Mesendoderm (in vitro differentiated cells): ENCODE measurements around the gene CNP. TPM values are rescaled to one million over a fixed set of nuclear protein-coding genes. Genes with fewer than 3 reads are reported as not detected.

Experiments used
- DNase-seq: peaks from one replicate; pipeline ENCODE4 v3.0.0; 2013
- H2AK5ac ChIP-seq: 2 replicates; pipeline ENCODE4 v1.6.1; 2013; ENCODE audit warnings: low read length, inconsistent platforms
- H2BK120ac ChIP-seq: 2 replicates; pipeline ENCODE4 v1.6.1; 2013; ENCODE audit warnings: low read depth, mild to moderate bottlenecking, low read length, moderate library complexity, mixed read lengths
- H2BK15ac ChIP-seq: replicated peaks from 2 replicates; pipeline ENCODE4 v1.6.1; 2013; ENCODE audit warnings: low read depth, mild to moderate bottlenecking, moderate library complexity
- H2BK5ac ChIP-seq: 2 replicates; pipeline ENCODE4 v1.6.1; 2013; ENCODE audit warnings: low read length, inconsistent platforms
- H3K18ac ChIP-seq: 2 replicates; pipeline ENCODE4 v1.6.1; 2013; ENCODE audit warnings: mild to moderate bottlenecking, low read length, mixed read lengths
- H3K23ac ChIP-seq: one replicate; pipeline ENCODE4 v1.6.1; 2013; ENCODE audit warnings: low read length
- H3K27ac ChIP-seq: 2 replicates; pipeline ENCODE4 v1.5.1; 2013; ENCODE audit warnings: low read depth, mild to moderate bottlenecking, inconsistent platforms, low read length, moderate library complexity
- H3K27me3 ChIP-seq: 2 replicates; pipeline ENCODE4 v1.6.1; 2013; ENCODE audit warnings: low read length, control low read depth, mild to moderate bottlenecking, inconsistent platforms; ENCODE audit not compliant: insufficient read depth, poor library complexity
- H3K36me3 ChIP-seq: 2 replicates; pipeline ENCODE4 v1.6.1; 2013; ENCODE audit warnings: low read length, inconsistent platforms; ENCODE audit not compliant: control insufficient read depth, insufficient read depth
- H3K4ac ChIP-seq: one replicate; pipeline ENCODE4 v1.6.1; 2013; ENCODE audit warnings: low read depth, mild to moderate bottlenecking, low read length, moderate library complexity
- H3K4me1 ChIP-seq: 2 replicates; pipeline ENCODE4 v1.6.1; 2013; ENCODE audit warnings: low read depth, low read length, inconsistent platforms; ENCODE audit not compliant: control insufficient read depth
- H3K4me2 ChIP-seq: 2 replicates; pipeline ENCODE4 v1.6.1; 2013; ENCODE audit warnings: low read length
- H3K4me3 ChIP-seq: 2 replicates; pipeline ENCODE4 v1.5.1; 2013; ENCODE audit warnings: mild to moderate bottlenecking, low read length
- H3K56ac ChIP-seq: one replicate; pipeline ENCODE4 v1.6.1; 2013; ENCODE audit warnings: low read length
- H3K79me1 ChIP-seq: 2 replicates; pipeline ENCODE4 v1.6.1; 2013; ENCODE audit warnings: low read length, inconsistent platforms
- H3K79me2 ChIP-seq: 2 replicates; pipeline ENCODE4 v1.6.1; 2013; ENCODE audit warnings: mild to moderate bottlenecking, low read length; ENCODE audit not compliant: control insufficient read depth, insufficient read depth
- H3K9ac ChIP-seq: 2 replicates; pipeline ENCODE4 v1.6.1; 2013; ENCODE audit warnings: low read length, inconsistent platforms
- H4K5ac ChIP-seq: one replicate; pipeline ENCODE4 v1.6.1; 2013; ENCODE audit warnings: low read length
- H4K8ac ChIP-seq: one replicate; pipeline ENCODE4 v1.6.1; 2013; ENCODE audit warnings: low read depth, mild to moderate bottlenecking, control low read depth, low read length, moderate library complexity
- WGBS: extraction: QIAGEN DNeasy Blood & Tissue Kit; methylation state at CpG from one replicate; pipeline ENCODE4 v1.1.7; 2013; ENCODE audit warnings: low lambda C conversion rate, missing lambda C conversion rate; ENCODE audit not compliant: insufficient coverage; ENCODE audit errors: extremely low coverage; 5-methylcytosine and 5-hydroxymethylcytosine counted together
- polyA plus RNA-seq, 2 experiments: library from polyadenylated mRNA; stranded (reverse); fragments of 200-250 nt; gene quantifications; one replicate each; pipeline ENCODE4 v1.2.3, GENCODE V29; 2013

Gene CNP
- 21.5 TPM for polyA plus RNA-seq (2013, experiment 1 of 2)
- 21.6 TPM for polyA plus RNA-seq (2013, experiment 2 of 2)

DNA sequence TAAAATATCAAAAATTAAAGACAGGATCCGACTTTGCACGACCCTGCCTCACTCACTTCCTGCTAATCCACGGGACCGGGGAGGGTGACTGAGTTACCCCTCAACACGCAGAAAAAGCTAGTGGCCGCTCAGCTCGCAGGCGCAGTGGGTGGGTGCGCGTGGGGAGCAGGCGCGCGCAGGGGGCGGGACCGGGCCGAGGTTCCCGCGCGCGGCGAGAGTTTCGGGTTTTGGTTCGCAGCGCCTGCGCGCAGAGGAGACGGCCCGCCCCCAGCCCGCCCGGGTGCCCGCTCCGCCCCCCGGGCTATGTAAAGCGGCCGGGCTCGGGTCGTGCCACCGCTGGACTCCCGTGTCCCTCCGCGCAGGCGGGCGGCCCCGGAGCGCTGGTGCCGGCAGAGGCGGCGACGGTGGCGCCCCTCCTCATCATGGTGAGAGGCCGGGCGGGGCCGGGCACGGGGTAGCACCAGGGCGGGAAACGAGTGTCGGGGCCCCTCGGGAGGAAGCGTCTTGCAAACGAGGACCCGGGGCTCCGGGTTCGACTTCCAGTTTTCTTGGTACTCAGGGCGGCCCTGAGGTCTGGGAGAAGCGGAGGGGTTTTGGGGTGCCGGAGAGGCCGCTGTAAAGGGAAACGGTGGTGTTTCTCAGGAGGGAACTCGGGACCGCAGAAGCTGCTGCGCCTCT, at the start of gene CNP:
CNP (plus strand) TSS at position 333 of the 678 bp plus-strand sequence; CDS start at position 423, 90 bp downstream.
- WGBS, result no CpG with 5 or more reads among the region's 71 CpGs

DNA sequence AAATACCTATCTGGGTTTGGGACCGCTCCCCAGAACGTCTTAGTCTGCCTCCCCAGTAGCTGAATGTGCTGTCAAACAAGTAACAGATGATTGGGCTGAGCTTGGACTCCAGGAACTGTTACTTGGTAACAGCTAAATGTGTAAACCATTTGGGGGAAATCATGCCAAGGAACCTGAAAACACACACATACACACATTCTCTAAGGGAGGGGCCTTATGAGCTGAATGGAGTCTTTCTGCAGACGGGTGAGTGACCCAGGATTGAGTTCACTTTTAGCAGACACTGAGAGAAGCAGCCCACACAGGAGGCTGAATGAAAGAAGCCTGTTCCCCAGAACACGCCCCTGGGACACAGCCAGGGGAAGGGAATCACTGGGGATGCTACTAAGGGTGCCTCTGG, 49.4 kb upstream of the CNP start:
- H3K9ac ChIP-seq, result peak overlapping the region; percentile 99
- peak overlapping the region; percentile 98 for H3K56ac ChIP-seq
- H3K27ac ChIP-seq, result no peak overlapping the region
- H2BK15ac ChIP-seq, result no peak overlapping the region
- no peak overlapping the region for H3K18ac ChIP-seq
- H3K4me2 ChIP-seq, result peak overlapping the region; percentile 70
- H3K4ac ChIP-seq, result no peak overlapping the region
- H3K79me2 ChIP-seq, result peaks cover 65% of the 10 kb centered on the region
- H2BK5ac ChIP-seq, result no peak overlapping the region
- H2BK120ac ChIP-seq, result no peak overlapping the region
- peaks cover 12% of the 10 kb centered on the region for H3K36me3 ChIP-seq
- peaks cover 43% of the 10 kb centered on the region for H3K4me1 ChIP-seq
- peak overlapping the region; percentile 91 for H3K4me3 ChIP-seq
- no CpG with 5 or more reads among the region's 4 CpGs for WGBS
- no peak overlapping the region for H4K5ac ChIP-seq
- no peaks in the 10 kb centered on the region for H3K27me3 ChIP-seq
- peaks cover 22% of the 10 kb centered on the region for H3K79me1 ChIP-seq
- H2AK5ac ChIP-seq, result no peak overlapping the region
- H3K23ac ChIP-seq, result no peak overlapping the region
- no peak overlapping the region for H4K8ac ChIP-seq
- DNase-seq, result no peak

More for the DNA sequence above, at the start of gene CNP:
- Histone ChIP-seq H4K5ac (peak within 1 kb of the TSS; percentile 21), H3K4me2 (peak within 1 kb of the TSS; percentile 99), H3K23ac (peak within 1 kb of the TSS; percentile 59), H3K56ac (peak within 1 kb of the TSS; percentile 92), H2BK15ac (no peak within 1 kb of the TSS), H3K79me2 (no peaks in the 10 kb centered on the region), H2BK120ac (peak within 1 kb of the TSS; percentile 40), H3K4me1 (peaks cover 2% of the 10 kb centered on the region), H3K18ac (peak within 1 kb of the TSS; percentile 82), H2BK5ac (no peak within 1 kb of the TSS), H3K27me3 (no peaks in the 10 kb centered on the region), H2AK5ac (no peak within 1 kb of the TSS), H3K4ac (peak within 1 kb of the TSS; percentile 41), H3K4me3 (peak within 1 kb of the TSS; percentile 80), H3K36me3 (peaks cover 2% of the 10 kb centered on the region), H4K8ac (peak within 1 kb of the TSS; percentile 96), H3K27ac (peak within 1 kb of the TSS; percentile 50), H3K79me1 (peaks cover 11% of the 10 kb centered on the region), H3K9ac (peak within 1 kb of the TSS; percentile 90)
- peak; percentile 89 for DNase-seq

GRCh38 chr17:41917679-41918313, 48.8 kb upstream of the CNP start:
- Histone ChIP-seq H3K79me2 (peaks cover 59% of the 10 kb centered on the region), H3K4me3 (peak overlapping the region; percentile 91), H3K18ac (peak overlapping the region; percentile 85), H3K56ac (peak overlapping the region; percentile 98), H2BK5ac (peak overlapping the region; percentile 91), H2BK120ac (no peak overlapping the region), H3K27ac (peak overlapping the region; percentile 89), H2BK15ac (no peak overlapping the region), H3K23ac (peak overlapping the region; percentile 99), H3K4ac (peak overlapping the region; percentile 95), H3K4me1 (peaks cover 41% of the 10 kb centered on the region), H3K79me1 (peaks cover 17% of the 10 kb centered on the region), H2AK5ac (no peak overlapping the region), H3K27me3 (no peaks in the 10 kb centered on the region), H4K5ac (no peak overlapping the region), H3K36me3 (peaks cover 7% of the 10 kb centered on the region), H4K8ac (no peak overlapping the region), H3K4me2 (peak overlapping the region; percentile 70), H3K9ac (peak overlapping the region; percentile 99)
- WGBS, result no CpG with 5 or more reads among the region's 26 CpGs
- DNase-seq, result no peak

DNA sequence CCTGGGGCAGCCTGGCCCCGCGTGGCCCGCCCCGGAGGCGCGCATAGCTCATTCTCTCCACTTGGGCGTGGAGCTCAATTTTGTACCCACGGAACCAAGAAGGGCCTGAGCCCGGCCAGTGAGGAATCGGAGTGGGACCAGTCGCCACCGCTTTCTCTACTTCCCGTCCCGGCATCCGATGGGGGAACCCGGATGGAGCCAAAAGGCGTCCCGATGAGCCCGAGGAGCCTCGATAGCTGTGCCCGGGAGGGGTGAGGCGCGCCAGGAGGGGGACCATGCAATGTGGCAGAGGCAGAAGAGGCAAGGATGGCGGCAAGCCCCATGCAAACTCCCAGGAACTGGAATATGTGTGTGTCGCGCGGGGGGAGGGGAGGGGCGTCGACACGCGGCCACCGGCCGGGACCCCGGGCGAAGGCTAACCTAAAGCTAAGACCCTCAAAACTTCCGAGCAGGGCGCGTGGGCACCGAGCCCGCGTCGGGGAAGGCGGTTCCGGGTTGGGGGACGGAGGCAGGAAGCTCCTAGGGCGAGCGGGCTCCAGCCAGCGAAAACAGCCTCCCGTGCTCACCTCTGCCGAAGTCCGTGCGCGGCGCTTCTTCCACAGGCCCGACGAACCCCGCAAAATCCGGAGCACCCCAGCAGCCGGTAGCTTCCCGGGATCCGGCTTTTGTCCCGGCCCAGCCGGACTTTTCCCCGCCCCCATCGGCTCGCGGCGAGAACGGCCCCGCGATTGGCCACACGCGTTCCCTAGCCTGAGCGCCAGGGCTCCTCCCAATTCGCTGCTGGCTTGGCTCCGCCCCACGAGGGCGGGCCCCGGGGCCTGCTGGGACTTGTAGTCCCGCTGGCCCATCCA, 48.1 kb upstream of the CNP start, which contains the start of gene ACLY:
ACLY (minus strand) TSS at position 638 of the 851 bp plus-strand sequence. CDS start 5,078 bp downstream, outside the sequence.
- peak within 1 kb of the TSS; percentile 52 for H2AK5ac ChIP-seq
- peaks cover 1% of the 10 kb centered on the region for H3K36me3 ChIP-seq
- peaks cover 52% of the 10 kb centered on the region for H3K79me2 ChIP-seq
- peak within 1 kb of the TSS; percentile 97 for H3K27ac ChIP-seq
- H3K79me1 ChIP-seq, result peaks cover 10% of the 10 kb centered on the region
- H3K4me1 ChIP-seq, result peaks cover 36% of the 10 kb centered on the region
- no peak within 1 kb of the TSS for H2BK15ac ChIP-seq
- H4K5ac ChIP-seq, result no peak within 1 kb of the TSS
- H2BK5ac ChIP-seq, result peak within 1 kb of the TSS; percentile 98
- peak within 1 kb of the TSS; percentile 88 for H3K4me2 ChIP-seq
- H3K56ac ChIP-seq, result peak within 1 kb of the TSS; percentile 98
- peak within 1 kb of the TSS; percentile 30 for H2BK120ac ChIP-seq
- H3K9ac ChIP-seq, result peak within 1 kb of the TSS; percentile 99
- WGBS, result no CpG with 5 or more reads among the region's 80 CpGs
- H3K4me3 ChIP-seq, result peak within 1 kb of the TSS; percentile 91
- H3K4ac ChIP-seq, result peak within 1 kb of the TSS; percentile 95
- H3K18ac ChIP-seq, result peak within 1 kb of the TSS; percentile 85
- peak; percentile 52 for DNase-seq
- H3K23ac ChIP-seq, result peak within 1 kb of the TSS; percentile 99
- no peaks in the 10 kb centered on the region for H3K27me3 ChIP-seq
- H4K8ac ChIP-seq, result no peak within 1 kb of the TSS

- Histone ChIP-seq H3K27me3 (no peaks in the 10 kb centered on the region), H3K79me2 (peaks cover 44% of the 10 kb centered on the region), H3K79me1 (peaks cover 8% of the 10 kb centered on the region), H3K4me3 (peak overlapping the region; percentile 35), H3K18ac (peak overlapping the region; percentile 82), H2BK5ac (peak overlapping the region; percentile 98), H3K4ac (peak overlapping the region; percentile 89), H2AK5ac (no peak overlapping the region), H3K4me2 (peak overlapping the region; percentile 88), H2BK120ac (no peak overlapping the region), H2BK15ac (no peak overlapping the region), H3K27ac (peak overlapping the region; percentile 97), H4K8ac (no peak overlapping the region), H3K36me3 (no peaks in the 10 kb centered on the region), H3K4me1 (peaks cover 31% of the 10 kb centered on the region), H3K56ac (peak overlapping the region; percentile 98), H3K23ac (peak overlapping the region; percentile 91), H3K9ac (peak overlapping the region; percentile 87), H4K5ac (no peak overlapping the region)
- WGBS, result no CpG with 5 or more reads among the region's 33 CpGs
- peak; percentile 99 for DNase-seq
These were observed 47.3 kb upstream of the CNP start for GRCh38 chr17:41919165-41919817.
